HCEC 1CT (cell line): ENCODE results near the gene TBCK.
"Not testable (repeated sequence)": the region's sequence is repeated elsewhere in the genome, so short reads cannot be mapped to it uniquely, and the experiment has no call there.

Experiments
- DNase-seq: peaks from one replicate; pipeline ENCODE4 v3.0.0-alpha.2; 2017

The TBCK gene

GRCh38 chr4:106284227-106284626 is 31.8 kb downstream of the TBCK start:
- DNase-seq, result no peak

GRCh38 chr4:106277140-106277675 is 38.8 kb downstream of the TBCK start:
- peak; percentile 2 for DNase-seq

- peak; percentile 1 for DNase-seq
These were observed 42.2 kb downstream of the TBCK start for GRCh38 chr4:106273831-106274230.

- DNase-seq, result no peak
These were observed 45.3 kb downstream of the TBCK start for GRCh38 chr4:106270736-106271135.

- no peak for DNase-seq
These were observed 46.3 kb downstream of the TBCK start for GRCh38 chr4:106269711-106270110.

GRCh38 chr4:106268786-106269185 is 47.2 kb downstream of the TBCK start:
- DNase-seq, result no peak

- DNase-seq, result peak; percentile 38
These were observed 49.8 kb downstream of the TBCK start for GRCh38 chr4:106266201-106266600.

DNA sequence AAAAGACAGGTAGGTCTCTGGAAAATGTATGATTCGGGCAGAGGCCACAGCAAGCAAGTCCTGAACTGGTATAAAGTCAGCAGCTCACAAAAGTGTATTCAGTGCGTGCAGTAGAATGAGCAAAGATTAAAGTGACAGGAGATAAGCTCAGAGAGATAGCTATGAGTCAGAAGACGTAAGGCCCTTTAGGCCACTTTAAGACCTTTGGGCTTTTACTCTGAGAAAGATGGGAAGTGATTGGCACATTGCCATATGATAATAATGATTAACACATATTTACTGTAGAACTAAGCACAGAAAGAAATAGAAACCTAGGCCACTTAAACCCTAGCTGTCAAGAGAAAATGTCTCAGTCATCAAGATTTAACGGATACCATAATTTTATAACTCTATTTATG is 51.7 kb downstream of the TBCK start:
- no peak for DNase-seq

- no peak for DNase-seq
These were observed 52.2 kb downstream of the TBCK start for GRCh38 chr4:106263594-106264330.

DNA sequence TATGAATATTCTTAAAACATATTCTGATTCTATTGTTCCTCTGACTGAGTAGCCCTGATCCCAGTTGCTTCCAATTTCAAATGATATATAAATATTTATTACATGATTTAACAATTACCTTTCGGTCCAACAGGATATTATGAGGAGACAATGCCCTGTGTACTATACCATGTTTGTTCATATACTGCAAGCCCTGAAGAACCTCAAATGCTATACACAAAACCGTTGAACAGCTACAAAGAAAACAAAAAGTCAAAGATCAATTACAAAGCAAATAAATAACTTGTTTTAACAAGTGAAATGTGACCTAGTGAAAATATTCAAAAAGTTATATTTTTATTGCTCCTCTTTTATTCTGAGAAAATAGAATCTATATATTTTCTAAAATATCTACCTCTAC is 54.0 kb downstream of the TBCK start:
- no peak for DNase-seq

DNA sequence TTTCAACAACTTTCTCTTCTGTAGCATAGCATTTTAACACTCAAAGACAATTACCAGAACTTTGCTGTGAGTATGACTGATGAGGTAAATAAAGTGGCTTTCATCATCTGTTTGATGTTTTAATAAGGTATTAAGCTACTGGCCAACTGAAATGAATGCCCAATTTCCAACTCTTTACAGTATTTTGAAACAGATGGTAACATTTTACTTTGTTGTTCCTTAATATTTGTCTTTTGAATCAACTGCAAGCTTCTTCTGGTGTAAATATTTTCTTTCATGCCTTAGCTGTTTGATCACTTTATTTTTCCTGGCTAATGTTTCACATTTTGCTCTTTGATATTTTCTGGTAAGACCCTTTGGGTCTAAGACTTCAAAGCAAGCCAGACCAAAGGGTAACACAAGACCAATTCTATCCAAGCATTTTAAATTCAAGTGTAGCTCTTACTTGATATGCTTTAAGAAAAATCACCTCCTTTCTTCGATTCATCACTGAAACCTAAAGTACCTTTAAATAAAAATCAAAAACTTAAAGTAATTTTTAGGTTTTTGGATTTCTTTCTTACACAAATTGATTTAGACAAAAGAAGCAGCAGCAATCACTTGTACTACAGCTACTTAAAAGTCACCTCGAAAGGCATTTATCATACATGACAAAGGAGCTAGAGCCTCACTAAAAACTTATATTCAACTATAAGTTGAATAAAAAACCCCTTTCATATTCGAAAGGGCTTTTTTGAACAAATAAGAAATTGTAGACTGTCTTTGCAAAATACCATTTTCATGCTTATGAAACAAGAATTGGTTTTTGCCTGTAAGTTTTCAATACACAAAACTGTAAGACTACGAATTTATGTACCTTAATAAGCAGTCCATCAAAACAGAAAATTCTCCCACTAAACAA is 57.6 kb downstream of the TBCK start:
- no peak for DNase-seq

DNA sequence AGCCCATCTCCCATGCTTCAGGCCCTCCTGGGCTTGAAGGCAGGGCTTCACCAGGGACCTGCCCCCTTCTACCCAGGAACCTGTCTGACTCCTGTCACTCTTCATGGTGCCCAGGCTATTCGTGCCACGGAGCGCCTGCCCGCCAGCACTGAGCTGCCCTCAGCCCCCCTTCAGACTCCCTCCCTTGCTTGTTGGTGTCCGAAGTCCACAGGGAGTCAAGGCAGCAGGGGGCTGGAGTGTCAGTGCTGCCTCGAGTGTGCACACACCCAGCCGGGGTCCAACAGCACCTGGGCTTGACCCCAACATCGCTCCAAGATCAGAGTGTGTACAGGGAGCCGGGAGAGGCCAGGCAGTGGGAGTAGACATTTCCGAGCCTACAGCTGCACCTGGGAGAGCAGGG is 59.8 kb downstream of the TBCK start:
- no peak for DNase-seq

DNA sequence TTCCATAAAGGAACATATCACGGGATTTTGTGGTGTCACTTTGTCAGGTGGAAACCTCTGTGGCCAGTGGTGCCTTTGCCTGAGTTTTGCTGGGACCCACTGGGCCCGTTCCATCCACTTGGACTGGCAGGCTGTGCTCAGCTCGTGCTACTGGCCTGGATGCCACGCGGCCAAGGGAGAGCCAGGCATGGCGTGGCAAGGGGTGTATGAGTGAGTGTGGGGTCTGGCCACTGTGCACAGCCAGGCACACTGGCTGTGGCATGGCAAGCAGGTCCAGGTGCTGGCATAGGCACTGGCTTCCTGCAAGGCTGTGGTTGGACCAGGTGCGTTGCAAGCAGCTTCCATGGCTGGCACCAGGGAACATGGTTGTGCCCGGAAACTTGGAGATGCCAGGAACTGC is 60.8 kb downstream of the TBCK start:
- DNase-seq, result no peak

- no peak for DNase-seq
These were observed 62.5 kb downstream of the TBCK start for GRCh38 chr4:106253364-106254129.

DNA sequence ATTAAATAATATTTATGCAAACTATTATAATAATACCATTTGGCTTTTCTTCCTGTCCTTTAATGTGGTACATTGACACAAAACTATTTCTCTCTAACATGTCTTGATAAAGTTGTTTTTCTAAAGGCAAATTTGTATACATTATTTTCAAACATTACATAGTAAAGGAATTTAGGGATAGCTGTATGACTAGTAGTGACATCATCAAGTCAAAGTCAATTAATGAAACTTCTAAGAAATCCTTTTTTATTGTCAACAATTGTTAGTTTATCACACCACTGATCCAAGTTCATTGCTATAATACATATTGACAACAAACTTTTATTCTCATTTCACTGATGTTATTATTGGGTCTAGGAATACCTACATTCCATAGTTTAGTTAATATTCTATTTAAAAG is 68.4 kb downstream of the TBCK start:
- peak; percentile 3 for DNase-seq

DNA sequence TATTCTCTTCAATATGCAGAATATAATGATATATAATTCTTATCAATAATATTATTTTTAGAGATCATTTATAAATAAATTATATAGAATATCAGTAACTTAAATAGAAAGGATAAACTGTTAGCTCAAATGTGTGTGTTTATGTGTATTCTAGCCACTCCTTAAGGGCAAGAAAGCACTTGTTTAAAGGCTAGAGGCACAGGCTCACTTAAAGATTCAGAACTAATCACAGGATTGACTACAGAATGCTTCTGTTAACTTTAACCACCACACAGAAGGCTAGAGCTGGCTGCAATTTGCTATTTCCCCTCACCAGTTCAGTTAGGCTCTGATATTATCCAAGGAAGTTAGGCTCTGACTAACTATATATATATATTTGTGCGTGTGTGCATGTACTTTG is 69.6 kb downstream of the TBCK start:
- DNase-seq, result no peak

DNA sequence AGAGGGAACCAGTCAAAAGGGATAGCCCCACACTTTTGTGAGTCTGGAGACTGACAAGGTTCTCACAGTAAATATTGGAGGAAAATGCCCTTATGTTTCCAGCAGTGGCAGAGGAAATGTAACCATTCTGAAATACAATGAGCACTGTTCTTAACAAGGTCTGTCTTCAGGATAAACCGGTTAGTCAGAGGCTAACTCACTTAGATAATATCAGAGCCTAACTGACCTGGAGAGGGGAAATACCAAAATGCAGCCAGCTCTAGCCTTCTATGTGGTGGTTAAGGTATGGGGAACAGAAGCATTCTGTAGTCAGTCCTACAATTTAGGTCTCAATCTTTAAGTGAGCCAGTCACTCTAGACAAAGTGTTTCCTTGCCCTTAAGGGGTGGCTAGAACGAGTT is 70.8 kb downstream of the TBCK start:
- DNase-seq, result no peak

DNA sequence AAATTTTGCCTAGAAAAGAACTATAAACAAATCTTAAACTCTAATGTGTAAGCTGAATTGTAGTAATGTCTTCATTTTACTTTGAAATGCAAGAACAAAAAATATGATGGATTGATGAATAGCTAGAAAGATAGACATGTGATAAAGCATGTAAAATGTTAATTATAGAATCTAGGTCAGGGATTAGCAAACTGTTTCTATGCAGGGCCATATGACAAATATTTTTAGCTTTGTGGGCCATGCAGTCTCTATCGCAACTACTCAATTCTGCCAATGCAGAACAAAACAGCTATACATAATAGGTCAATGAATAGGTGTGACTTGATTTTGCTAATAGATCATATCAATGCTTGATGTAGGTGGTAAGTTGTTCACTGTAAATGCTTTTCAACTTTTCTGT is 75.3 kb downstream of the TBCK start:
- no peak for DNase-seq

GRCh38 chr4:106238820-106239420 is 77.1 kb downstream of the TBCK start:
- DNase-seq, result peak; percentile 14

GRCh38 chr4:106231931-106232330 is 84.1 kb downstream of the TBCK start:
- DNase-seq, result no peak

DNA sequence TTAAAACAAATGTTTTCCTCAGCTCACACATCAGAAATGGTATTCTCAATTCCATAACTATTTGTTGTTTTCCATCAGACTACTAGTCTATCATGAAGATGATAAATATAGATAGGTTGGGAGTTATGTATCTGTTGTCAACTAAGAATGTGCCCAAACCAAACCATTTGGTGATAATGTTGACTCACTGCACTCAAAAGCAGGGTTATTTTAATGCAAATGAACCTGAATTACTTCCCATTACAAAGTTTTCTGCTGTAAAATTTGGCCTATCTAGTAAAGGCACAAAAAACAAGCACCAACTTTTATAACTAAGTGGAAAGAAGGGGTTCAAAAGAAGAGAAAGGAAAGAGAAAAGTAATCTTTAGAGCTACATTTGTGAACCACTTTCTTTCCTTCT is 93.5 kb downstream of the TBCK start:
- DNase-seq, result no peak

DNA sequence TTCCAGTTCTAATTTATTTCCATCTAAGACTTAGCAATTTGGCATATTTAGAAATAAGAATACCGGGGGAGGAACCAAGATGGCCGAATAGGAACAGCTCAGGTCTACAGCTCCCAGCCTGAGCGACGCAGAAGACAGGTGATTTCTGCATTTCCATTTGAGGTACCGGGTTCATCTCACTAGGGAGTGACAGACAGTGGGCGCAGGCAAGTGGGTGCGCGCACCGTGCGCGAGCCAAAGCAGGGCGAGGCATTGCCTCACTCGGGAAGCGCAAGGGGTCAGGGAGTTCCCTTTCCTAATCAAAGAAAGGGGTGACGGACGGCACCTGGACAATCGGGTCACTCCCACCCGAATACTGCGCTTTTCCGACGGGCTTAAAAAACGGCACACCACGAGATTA is 102.7 kb downstream of the TBCK start:
- not testable (repeated sequence) for DNase-seq

DNA sequence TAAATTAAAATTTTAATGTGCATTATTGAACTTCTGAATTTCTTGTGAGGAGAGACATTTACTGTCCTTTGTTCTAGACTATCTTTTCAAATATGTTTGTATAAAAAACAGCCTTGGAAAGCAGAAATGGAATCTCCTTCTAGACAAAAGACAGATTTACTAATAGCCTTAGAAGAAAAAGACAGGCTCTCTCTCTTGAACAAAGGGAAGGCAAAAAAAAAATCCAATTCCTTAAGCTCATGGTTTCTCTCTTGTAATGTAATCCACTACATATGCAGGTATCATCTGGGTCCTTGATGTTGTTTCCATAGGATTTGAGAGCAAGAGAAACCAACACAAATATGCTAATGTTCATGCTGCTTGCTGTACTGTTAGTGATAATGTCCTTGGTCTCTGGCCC is 106.0 kb downstream of the TBCK start:
- no peak for DNase-seq
